Stomach (tissue), 4 donors: ENCODE measurements around the gene ALDH16A1.

Experiments used
- CTCF ChIP-seq, 7 experiments: fragments of 450-650 bp in 4 of 7; fragments of 200-600 bp in 3 of 7; sonication (generic) in 3 of 7; IDR thresholded peaks; one replicate each; pipeline ENCODE4 v1.5.1; 2016 to 2019; ENCODE audit warnings: antibody characterized with exemption in 7 of 7, control low read depth in 2 of 7, mild to moderate bottlenecking in 1 of 7
- EP300 ChIP-seq: sonication (generic); formaldehyde crosslinking; IDR thresholded peaks from one replicate; pipeline ENCODE4 v1.6.1; 2017; ENCODE audit warnings: antibody characterized with exemption

DNA sequence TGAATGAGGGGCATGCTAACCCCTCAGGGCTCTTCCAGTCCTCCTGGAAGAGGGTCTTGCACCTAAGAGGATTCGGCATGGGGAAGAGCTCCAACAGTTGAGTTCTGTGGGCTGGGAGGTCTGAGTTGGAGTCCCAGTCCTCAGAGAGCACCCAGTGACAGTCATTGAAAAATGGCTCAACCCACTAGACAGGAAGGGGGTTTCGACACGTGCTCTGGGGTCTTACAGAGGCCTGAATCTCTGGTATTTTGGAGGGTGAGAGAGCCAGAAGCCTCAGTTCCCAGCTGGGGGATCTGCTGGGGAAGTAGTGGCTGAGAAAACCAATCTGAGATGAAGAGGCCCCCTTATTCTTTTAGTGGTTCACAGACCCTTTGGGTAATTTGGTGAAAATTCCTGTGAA lies 38.8 kb upstream of the ALDH16A1 start:
- TF ChIP-seq CTCF (IDR thresholded peaks at IDR 0.05), result no peak
- TF ChIP-seq EP300, result no peak
